A673 (cell line): Measurements from ENCODE around the gene SLC7A9.

Experiments used
- CTCF ChIP-seq: fragments of 300-800, 200-600 bp; sonication (generic); conservative IDR thresholded peaks from 2 replicates; pipeline ENCODE4 v1.5.1; 2017; ENCODE audit warnings: low read depth, mild to moderate bottlenecking, antibody characterized with exemption, low read length, moderate library complexity, mixed read lengths
- EZH2 ChIP-seq: fragments of 200-600 bp; sonication (generic); IDR thresholded peaks from 2 replicates; pipeline ENCODE4 v1.6.1; 2017; ENCODE audit warnings: borderline replicate concordance, low read depth, mild to moderate bottlenecking, mixed read lengths, antibody characterized with exemption, low read length; ENCODE audit not compliant: poor library complexity, severe bottlenecking

- TF ChIP-seq CTCF (no peak), EZH2 (no peak)
These were observed 40.8 kb downstream of the SLC7A9 start for GRCh38 chr19:32828643-32829344.
